Raji (cell line): ENCODE measurements around the gene GPRIN3.

ENCODE experiments used
- POLR2A ChIP-seq: IDR thresholded peaks from 2 replicates; pipeline ENCODE4 v1.6.1; 2011; ENCODE audit warnings: low read depth, low read length, control low read depth; ENCODE audit not compliant: insufficient read depth

Gene GPRIN3

DNA sequence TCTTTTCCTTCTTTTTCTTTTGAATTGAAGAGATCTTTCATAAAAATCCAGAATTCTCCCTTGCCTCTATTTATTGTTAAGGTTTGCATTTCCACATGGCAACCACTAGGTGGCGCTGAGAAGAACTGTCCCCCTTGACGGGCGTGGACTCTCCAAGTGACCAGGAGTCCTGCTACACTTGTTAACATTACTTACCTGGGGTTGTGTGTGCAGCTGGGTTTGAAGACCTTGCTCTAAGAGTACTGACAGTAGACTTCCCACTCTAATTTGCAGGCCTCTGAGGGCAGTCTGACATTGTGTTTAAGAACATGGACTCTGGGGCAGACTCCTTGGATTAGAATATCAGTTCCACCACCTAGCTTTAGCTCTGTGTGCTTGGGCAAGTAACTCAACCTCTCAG lies 52.8 kb downstream of the GPRIN3 start:
- TF ChIP-seq POLR2A: no peak

DNA sequence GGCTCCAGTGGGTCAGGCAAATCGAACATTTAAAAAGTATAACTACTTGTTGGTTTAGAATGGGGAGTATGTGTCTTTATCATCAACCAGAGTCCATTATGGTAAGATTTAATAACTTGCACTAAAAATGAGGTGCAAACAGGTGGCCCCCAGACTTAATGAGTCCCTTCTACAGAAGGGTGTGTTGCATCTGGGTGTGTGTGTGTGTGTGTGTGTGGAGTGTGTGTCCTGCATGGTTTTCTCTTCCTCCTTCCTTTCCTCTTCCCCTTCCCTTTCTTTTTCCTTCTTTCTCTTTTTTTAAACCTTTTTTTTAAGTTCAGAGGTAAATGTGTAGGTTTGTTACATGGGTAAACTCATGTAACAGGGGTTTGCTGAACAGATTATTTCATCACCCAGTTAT lies 53.7 kb downstream of the GPRIN3 start:
- TF ChIP-seq POLR2A: no peak

DNA sequence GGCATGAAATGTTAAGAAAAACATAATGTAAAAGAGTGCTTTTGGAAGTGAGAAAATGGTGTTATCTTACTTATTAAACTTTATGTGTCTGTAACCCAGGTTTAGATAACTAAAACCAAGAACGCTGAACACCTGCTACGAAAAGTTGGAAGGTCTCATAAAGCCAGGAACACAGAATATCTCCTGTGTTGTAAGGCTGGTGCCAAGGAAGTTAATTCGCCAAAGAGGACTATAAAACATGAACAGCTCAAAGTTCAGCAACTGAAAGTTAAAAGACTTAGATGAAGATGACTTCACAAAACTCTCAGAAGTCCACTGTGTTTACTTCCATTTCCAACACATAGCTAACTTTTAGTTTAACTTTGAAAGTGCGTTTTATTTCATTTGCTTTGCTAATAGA lies 54.3 kb downstream of the GPRIN3 start:
- TF ChIP-seq POLR2A: no peak

DNA sequence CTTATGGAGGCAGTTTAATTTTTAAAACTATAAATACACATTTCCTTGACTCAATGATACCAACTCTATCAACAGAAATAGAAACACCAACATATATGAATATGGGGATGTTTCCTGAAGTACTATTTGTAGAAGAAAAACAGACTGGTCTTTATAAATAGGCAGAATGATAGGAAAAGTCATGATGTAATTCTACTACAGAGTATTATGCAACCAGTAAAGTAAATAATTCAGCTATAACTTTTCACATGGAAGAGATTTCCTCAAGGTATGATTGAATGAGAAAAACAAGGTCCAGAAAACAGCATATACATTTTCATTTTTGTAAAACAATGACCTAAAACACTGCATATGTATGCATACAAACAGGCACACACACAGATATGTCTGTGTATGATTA lies 56.2 kb downstream of the GPRIN3 start:
- TF ChIP-seq POLR2A: no peak

DNA sequence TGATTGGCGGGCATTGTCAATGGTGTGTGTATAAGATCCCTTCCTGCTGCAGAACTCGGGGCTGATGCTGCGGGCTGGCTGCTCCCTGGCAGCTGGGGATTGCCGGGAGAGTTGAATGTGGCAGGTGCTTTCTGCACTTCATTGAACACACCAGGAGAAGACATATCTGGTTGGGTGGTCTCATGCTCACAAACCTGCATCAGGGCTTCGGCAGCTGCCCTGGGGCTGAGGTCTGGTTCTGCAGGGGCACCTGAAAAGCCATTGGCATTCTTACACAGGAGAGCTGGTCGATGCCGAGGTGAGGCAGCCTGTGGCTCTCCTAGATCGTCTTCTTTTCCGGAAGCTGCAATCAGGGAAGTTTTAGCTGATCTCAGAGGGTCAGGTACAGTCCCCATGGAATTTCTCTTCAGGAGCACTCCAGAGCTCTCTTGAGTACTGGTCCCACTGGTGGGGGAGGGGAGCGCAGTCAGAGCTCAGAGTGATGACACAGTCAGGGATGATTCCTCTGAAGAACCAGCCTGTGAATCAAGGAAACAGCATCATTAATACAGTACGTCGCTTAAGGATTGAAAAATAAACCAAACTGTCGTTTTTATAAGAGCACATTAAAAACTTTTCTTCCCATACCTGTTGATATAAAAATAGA lies 57.8 kb downstream of the GPRIN3 start:
- TF ChIP-seq POLR2A: no peak

DNA sequence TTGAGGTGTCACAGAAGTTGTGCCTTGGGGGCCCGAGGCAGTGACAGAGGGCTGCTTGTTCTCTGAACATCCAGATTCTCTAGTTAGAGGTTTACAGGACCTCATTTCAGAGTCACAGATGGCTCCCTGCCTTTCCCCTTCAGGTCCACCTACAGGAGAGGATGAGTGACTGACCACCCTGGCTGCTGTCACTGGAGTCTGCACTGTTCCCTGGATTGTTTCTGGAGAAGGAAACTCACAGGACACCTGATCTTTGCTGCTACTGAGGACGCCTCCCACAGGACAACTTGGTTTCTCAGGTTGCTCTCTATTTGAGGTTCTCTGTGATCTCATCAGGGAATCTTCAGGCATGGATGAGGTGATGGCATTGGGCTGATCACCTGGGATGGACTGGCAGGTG lies 58.3 kb downstream of the GPRIN3 start:
- TF ChIP-seq POLR2A: no peak

DNA sequence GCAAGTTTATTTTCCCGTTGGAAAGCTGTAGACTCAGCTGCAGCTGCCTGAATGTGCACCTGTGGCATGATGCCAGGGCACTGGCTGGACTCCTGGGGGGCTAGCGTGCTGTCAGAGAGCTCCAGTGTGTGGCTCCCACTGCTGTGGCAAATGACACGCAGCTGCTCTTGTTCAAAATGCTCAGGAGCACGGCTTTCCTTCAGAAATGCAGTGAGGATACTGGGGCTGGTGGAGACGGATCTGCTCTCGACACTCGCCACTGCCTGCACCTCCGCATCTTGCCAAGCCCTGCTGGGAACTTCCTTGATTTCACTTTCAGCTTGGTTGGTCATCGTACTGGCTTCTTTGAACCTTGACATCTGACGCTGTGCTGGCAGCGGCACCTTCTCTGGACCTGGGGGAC lies 58.7 kb downstream of the GPRIN3 start:
- no peak for TF ChIP-seq POLR2A

DNA sequence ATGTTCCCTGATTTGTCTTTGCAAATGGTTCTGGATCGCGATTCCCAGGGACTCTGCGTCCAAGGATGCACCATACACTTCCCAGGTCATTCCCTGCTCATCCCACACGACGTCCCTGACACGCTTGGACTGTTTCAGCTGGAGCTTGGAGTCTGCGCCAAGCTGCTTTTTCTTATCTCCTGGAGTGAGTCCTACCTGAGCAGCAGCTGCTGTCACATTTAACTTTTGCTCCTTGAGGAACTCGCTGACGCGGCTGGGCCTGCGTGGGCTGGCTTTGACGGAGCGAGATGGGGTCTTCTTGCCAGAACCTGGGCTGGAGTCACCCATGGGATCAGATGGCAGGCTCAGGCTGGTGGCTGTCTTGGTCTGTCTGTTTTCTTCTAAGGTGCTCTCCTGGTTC lies 59.6 kb downstream of the GPRIN3 start:
- TF ChIP-seq POLR2A: no peak

DNA sequence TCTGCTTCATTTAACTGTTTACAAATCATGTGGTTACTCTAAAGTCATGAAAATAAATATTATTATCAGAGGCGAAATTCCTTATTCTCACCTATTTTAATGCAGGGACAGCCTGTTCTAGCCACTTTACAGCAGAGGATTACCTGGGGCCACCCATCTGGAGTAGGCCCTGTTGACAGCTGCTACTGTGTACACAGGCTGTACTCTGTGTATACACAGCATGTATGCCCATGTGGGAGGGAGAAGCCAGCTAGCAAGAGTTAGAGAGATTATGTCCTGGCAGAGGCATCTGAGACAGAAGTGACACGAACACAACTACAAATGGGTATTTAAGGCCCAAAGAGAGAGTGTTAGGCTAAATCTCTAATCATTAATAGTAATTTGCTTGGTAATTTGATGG lies 62.1 kb downstream of the GPRIN3 start:
- no peak for TF ChIP-seq POLR2A

DNA sequence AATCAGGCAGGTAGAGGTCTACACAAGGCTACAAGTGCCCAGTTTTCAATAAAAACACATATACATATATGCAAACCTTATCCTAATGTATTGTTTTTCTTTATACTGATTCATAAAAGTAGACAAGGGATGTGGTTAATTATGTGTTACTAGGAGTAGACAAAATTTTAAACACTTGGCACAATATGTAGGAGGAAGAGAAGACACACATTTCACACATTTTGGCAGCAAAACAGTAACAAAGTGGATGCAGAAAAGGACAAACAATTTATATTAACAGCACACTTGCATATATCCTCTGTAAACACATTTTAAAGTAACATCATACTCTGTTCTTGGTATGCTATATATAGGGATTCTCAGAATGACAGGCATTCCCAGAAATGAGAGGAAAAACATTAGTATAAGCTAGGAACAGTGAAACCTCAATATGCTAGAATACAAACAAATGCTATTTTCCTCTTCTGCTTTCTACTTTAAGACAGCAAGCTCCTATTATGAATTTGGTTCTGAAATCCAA lies 63.8 kb downstream of the GPRIN3 start:
- no peak for TF ChIP-seq POLR2A

DNA sequence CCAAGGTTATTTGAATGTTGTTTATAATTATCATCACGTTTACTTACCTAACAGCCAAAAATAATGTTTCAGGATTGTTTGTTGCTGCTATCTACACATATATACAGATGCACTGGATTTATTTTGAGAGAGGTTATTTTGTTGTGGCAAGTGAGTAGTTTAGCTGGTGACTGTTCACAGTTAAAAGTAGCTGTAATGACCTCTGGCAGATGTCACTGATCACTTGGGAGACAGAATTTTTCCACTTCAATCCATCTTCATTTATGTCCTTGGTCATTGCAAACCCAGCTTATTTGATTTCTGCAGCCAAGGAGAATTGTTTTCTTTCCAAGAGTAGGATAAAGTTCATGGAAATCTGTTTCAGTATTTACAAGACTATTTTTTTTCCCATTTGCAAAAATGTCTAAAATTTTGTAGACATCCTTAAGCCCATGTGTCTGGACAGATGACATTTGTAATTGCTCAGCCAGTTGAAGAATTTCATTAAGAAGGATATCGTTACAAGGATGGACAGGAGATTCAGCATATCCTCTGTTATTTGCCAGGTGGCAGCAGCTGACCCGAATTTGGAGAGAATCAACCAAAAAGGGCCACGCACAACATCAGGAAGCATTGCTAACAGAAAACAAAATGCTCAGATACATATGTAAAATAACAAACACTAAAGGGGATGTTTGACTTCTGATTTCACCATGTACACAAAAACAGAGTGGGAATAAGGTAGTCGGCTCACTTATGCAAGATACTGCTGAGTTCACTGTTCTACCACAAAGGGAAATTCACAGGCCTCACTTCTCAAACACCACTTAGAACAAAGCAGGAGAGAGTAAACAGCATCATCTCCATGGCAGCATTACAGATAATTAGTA lies 64.5 kb downstream of the GPRIN3 start:
- no peak for TF ChIP-seq POLR2A

DNA sequence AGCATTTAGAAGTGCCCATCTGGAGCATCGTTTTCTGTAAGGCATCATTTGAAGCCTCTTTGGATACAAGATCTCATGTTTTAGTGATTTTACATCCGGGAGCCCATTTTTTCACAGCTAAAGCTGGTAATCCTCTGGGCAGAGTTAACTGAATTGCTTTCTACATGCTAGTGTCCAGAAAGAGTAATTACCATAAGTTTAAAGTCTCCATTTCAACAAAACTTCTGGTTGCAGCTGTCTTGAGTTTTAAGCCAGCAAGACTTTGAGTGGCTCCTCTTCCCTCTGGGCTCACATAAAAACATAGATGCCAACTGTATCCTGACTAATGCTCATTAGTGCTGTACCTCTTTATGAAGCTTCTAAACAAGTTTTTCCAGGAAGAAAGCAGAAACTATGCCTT lies 65.4 kb downstream of the GPRIN3 start:
- no peak for TF ChIP-seq POLR2A

DNA sequence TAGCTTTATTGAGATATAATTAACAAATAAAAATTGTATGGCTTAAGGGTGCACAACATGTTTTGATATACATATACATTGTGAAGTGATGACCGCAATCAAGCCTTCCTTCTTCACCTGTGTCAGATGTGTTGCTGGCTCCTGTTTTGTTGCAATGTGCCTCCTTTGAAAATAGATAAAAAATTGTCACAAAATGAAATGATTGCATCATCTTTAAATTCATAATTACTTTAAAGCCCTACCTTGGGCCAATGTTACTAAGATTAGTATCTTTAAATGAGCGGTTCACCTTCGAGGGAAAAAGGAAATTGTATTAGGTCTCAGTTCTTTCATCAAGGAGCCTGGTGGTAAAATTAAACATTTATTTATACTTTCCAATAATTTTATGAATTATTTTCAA lies 77.3 kb downstream of the GPRIN3 start:
- TF ChIP-seq POLR2A: no peak

DNA sequence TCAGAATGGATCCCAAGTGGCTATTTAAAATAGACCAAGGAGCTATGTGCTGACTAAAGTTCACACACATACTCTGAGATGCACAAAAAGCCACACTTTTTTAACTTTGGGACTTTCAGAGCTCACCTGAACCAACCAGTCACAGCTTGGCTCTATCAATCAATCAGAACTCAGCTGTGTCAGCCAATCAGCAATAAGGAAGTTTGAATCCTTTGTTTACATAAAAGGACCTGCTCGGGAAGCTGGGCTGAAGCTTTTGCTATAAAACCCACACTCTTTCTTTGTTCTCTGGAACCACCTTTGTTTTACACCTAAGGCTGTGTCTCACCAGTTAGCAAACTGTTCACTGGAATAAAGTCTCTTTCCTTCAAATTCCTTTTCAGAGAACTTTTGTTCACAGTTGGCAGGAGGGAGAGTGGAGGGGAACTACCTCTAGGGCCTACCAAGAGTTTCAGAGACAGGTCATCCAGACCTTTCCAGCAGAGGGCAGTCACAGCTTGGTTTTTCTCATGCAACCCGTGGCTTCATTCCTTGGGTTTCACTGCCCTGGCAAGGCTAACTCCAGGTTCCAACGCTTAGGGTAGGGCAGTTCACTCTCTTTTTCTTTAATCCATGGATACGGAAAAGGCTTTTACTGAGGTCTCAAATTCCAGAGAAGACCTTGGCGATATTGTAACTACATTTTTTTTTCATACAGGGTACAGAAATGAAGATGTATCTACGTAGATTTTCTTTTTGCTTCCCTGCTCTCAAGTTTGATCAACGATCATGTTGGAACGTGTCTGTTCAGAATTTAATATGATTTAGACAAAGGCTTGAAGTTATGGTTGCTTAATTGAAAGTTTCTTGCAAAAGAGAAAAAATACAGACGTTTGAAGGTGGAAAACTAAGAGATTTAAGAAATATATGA lies 80.7 kb downstream of the GPRIN3 start:
- TF ChIP-seq POLR2A: no peak

DNA sequence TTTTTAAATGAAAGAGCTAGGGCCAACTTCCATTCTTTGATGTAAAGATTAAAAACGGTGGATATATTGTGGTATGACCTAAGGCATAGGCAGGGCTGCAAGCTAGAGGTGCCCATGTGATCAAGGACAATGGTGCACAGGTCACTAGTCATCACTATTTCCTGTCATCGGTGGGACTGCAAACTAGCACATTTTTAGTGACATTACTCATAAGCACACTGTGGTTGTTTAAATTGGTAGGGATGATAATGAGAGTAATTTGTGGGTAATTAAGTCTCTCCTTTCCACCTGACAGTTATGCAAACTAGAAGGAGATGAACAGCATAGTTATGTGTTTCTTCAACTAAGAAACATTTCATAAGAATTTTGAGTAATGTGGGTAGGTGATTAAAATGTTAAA lies 85.4 kb downstream of the GPRIN3 start:
- no peak for TF ChIP-seq POLR2A
